Activated B cell treated with CpG ODN at 0.5 μM for 24 hours (primary cell): ENCODE data around the gene RESP18. TPM values are rescaled to one million over a fixed set of nuclear protein-coding genes. Genes with fewer than 3 reads are reported as not detected.

Experiments
- ATAC-seq: fragments of 200-7000 bp; cut with Tn5 transposase; one replicate; pipeline ENCODE4 v1.10.0; 2021; ENCODE audit warnings: low read depth, mild to moderate bottlenecking, moderate library complexity
- CTCF ChIA-PET: fragments of 350-600 bp; sonication (Branson Sonifier 250); formaldehyde crosslinking; loops from one replicate; lab custom pipeline; 2021; ENCODE audit warnings: antibody characterized with exemption; lab: Charles Lee
- POLR2A ChIA-PET: fragments of 350-600 bp; sonication (Branson Sonifier 250); formaldehyde crosslinking; loops from one replicate; lab custom pipeline; 2021; ENCODE audit warnings: antibody characterized with exemption; lab: Charles Lee
- DNase-seq: peaks from one replicate; pipeline ENCODE4 v3.0.0; 2022
- H3K27ac Mint-ChIP-seq: one replicate; pipeline ENCODE4 v1.8.0; 2020; ENCODE audit warnings: mixed read lengths
- H3K27me3 Mint-ChIP-seq: one replicate; pipeline ENCODE4 v1.8.0; 2021; ENCODE audit warnings: mixed read lengths
- H3K36me3 Mint-ChIP-seq: one replicate; pipeline ENCODE4 v1.8.0; 2021; ENCODE audit warnings: low read depth, mixed read lengths
- H3K4me1 Mint-ChIP-seq: one replicate; pipeline ENCODE4 v1.8.0; 2021; ENCODE audit warnings: mixed read lengths
- H3K4me3 Mint-ChIP-seq: one replicate; pipeline ENCODE4 v1.8.0; 2020; ENCODE audit warnings: mild to moderate bottlenecking, mixed read lengths
- H3K9me3 Mint-ChIP-seq: one replicate; pipeline ENCODE4 v1.8.0; 2020; ENCODE audit warnings: mixed read lengths
- intact Hi-C: fragments of 100-400 bp; cut with micrococcal nuclease; formaldehyde crosslinking; loops from one replicate; pipeline ENCODE4 v1.15.1; 2024
- total RNA-seq: library from RNA; stranded (reverse); gene quantifications from 2 replicates; pipeline ENCODE4 v1.2.3, GENCODE V29; 2022
- TF ChIP-seq, protein P1 (sequence below): fragments of 200-600 bp; IDR thresholded peaks from one replicate; pipeline ENCODE4 v1.8.0; 2022; ENCODE audit warnings: antibody characterized with exemption, mild to moderate bottlenecking

RESP18 gene
- total RNA-seq, 1 donor from 2014 or later, result not detected

DNA sequence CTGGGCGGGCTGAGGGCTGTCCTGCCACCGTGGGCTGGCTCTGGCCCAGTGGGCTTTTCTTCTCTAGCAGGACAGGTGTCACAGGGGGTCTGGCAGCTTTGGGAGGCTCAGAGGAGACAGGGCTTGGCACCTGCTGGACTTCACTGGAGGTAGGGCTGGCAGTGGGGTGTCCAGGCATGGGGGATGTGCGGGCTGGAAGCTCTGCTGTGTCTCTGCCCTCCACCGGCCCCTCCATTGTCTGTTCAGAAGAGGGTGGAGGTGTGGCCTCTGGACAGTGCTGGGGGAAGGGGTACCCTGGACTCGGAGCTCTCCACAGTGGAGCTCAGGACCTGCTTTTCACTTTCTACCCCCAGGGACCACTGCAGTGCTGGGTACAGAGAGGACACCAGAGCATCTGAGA lies 32.5 kb downstream of the RESP18 start:
- Mint-ChIP-seq H3K27ac (no peak overlapping the region), H3K9me3 (no peaks in the 10 kb centered on the region), H3K4me3 (no peak overlapping the region), H3K36me3 (no peaks in the 10 kb centered on the region), H3K4me1 (peaks cover 13% of the 10 kb centered on the region), H3K27me3 (peaks cover 42% of the 10 kb centered on the region)
- TF ChIP-seq, protein P1, sequence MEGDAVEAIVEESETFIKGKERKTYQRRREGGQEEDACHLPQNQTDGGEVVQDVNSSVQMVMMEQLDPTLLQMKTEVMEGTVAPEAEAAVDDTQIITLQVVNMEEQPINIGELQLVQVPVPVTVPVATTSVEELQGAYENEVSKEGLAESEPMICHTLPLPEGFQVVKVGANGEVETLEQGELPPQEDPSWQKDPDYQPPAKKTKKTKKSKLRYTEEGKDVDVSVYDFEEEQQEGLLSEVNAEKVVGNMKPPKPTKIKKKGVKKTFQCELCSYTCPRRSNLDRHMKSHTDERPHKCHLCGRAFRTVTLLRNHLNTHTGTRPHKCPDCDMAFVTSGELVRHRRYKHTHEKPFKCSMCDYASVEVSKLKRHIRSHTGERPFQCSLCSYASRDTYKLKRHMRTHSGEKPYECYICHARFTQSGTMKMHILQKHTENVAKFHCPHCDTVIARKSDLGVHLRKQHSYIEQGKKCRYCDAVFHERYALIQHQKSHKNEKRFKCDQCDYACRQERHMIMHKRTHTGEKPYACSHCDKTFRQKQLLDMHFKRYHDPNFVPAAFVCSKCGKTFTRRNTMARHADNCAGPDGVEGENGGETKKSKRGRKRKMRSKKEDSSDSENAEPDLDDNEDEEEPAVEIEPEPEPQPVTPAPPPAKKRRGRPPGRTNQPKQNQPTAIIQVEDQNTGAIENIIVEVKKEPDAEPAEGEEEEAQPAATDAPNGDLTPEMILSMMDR, result no peak
- DNase-seq (no peak), ATAC-seq (no peak)
- intact Hi-C loops, result no loop called here
- CTCF ChIA-PET, result interaction anchor here (0.8 to 4.6 kb wide), 7 partner anchors 21 to 143 kb away, joined by 3 to 43 read pairs (median 5); partner anchors contain the start of genes DNAJB2 and NHEJ1
- POLR2A ChIA-PET, result interaction anchor here (0.5 to 10.1 kb wide), 2 partner anchors 20 to 89 kb away, joined by 3 to 138 read pairs; partner anchors contain the start of gene DNAJB2

DNA sequence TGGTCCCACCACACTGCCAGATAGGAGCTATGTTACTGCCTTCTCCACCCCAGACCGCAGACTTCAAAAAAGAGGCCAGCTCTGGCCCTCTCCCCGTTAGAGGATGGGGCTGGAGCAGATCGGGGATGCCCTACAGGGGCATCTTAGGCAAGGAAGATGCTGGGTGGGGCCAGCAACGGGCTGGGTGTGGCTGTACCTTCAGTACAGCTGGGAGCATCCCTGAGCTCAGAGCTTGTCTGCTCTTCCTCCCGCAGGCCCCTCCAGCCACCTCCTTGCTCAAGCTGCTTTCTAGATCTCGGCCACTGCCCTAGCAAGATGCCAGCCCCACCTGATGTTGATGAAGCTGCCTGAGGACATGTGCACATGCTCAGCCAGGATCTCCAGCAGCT lies 33.2 kb downstream of the RESP18 start:
- H3K9me3 Mint-ChIP-seq, result no peaks in the 10 kb centered on the region
- TF ChIP-seq, protein P1, result no peak
- H3K4me3 Mint-ChIP-seq, result no peak overlapping the region
- H3K4me1 Mint-ChIP-seq, result peaks cover 17% of the 10 kb centered on the region
- POLR2A ChIA-PET, result interaction anchor here (0.5 to 10.1 kb wide), 2 partner anchors 20 to 88 kb away, joined by 3 to 138 read pairs; partner anchors contain the start of gene DNAJB2
- intact Hi-C loops, result loop anchor here (5.0 kb wide), 1 partner anchor 447 kb away; no protein-coding TSS in a partner anchor
- peaks cover 35% of the 10 kb centered on the region for H3K27me3 Mint-ChIP-seq
- DNase-seq (no peak), ATAC-seq (no peak)
- H3K27ac Mint-ChIP-seq, result no peak overlapping the region
- CTCF ChIA-PET, result interaction anchor here (0.8 to 4.6 kb wide), 8 partner anchors 11 to 143 kb away, joined by 3 to 43 read pairs (median 6); partner anchors contain the start of genes CNPPD1, DNAJB2 and NHEJ1
- H3K36me3 Mint-ChIP-seq, result no peaks in the 10 kb centered on the region

GRCh38 chr2:219298759-219299371 lies 33.7 kb downstream of the RESP18 start:
- TF ChIP-seq, protein P1, result peak; percentile 67
- peaks cover 22% of the 10 kb centered on the region for H3K4me1 Mint-ChIP-seq
- peaks cover 33% of the 10 kb centered on the region for H3K27me3 Mint-ChIP-seq
- ChIA-PET POLR2A (interaction anchor here (10.1 kb wide), 1 partner anchor 19 kb away, joined by 138 read pairs; the partner anchor contains the start of gene DNAJB2), CTCF (interaction anchor here (0.7 to 4.6 kb wide), 9 partner anchors 12 to 241 kb away, joined by 3 to 43 read pairs (median 5); partner anchors contain the start of genes CNPPD1, DNAJB2 and NHEJ1)
- no peaks in the 10 kb centered on the region for H3K36me3 Mint-ChIP-seq
- no peak overlapping the region for H3K27ac Mint-ChIP-seq
- intact Hi-C loops, result loop anchor here (1.0 to 5.0 kb wide), 6 partner anchors 123 to 447 kb away; partner anchors contain the start of genes CNPPD1 and NHEJ1
- no peak overlapping the region for H3K4me3 Mint-ChIP-seq
- DNase-seq (peak; percentile 84), ATAC-seq (peak; percentile 70)
- no peaks in the 10 kb centered on the region for H3K9me3 Mint-ChIP-seq

GRCh38 chr2:219297766-219298456 lies 34.6 kb downstream of the RESP18 start:
- Mint-ChIP-seq H3K4me1 (peaks cover 24% of the 10 kb centered on the region), H3K27me3 (peaks cover 24% of the 10 kb centered on the region), H3K27ac (no peak overlapping the region), H3K36me3 (no peaks in the 10 kb centered on the region), H3K9me3 (no peaks in the 10 kb centered on the region), H3K4me3 (no peak overlapping the region)
- POLR2A ChIA-PET, result interaction anchor here (0.5 to 10.1 kb wide), 2 partner anchors 18 to 45 kb away, joined by 5 to 138 read pairs; partner anchors contain the start of gene DNAJB2
- no peak for ATAC-seq
- no peak for DNase-seq
- CTCF ChIA-PET, result interaction anchor here (0.7 to 4.6 kb wide), 10 partner anchors 17 to 240 kb away, joined by 3 to 43 read pairs (median 4); partner anchors contain the start of genes ANKZF1, ATG9A, CNPPD1 and DNAJB2
- TF ChIP-seq, protein P1, result no peak
- intact Hi-C loops, result loop anchor here (1.0 to 5.0 kb wide), 6 partner anchors 122 to 446 kb away; partner anchors contain the start of genes CNPPD1 and NHEJ1
